Neural progenitor cell (in vitro differentiated cells): Measurements from ENCODE around the gene LATS2.

Experiments used
- CTCF ChIP-seq: fragments of 200-600 bp; sonication (generic); IDR thresholded peaks from 2 replicates; pipeline ENCODE4 v1.5.1; 2017; ENCODE audit warnings: antibody characterized with exemption, mild to moderate bottlenecking
- EZH2 ChIP-seq: fragments of 200-600 bp; sonication (generic); IDR thresholded peaks from 2 replicates; pipeline ENCODE4 v1.6.1; 2017; ENCODE audit warnings: antibody characterized with exemption, mild to moderate bottlenecking, moderate library complexity

GRCh38 chr13:20960663-20961309, 100.6 kb downstream of the LATS2 start:
- TF ChIP-seq CTCF (no peak), EZH2 (no peak)
